Smooth muscle cell (in vitro differentiated cells): Measurements from ENCODE around the gene AHNAK2. TPM values are rescaled to one million over a fixed set of nuclear protein-coding genes. Genes with fewer than 3 reads are reported as not detected.

ENCODE experiments used
- DNase-seq: peaks from one replicate; lab custom pipeline; 2025; ENCODE audit not compliant: unreplicated experiment; lab: John Stamatoyannopoulos, UW
- H2AFZ ChIP-seq: fragments of 200-600 bp; sonication (generic); 2 replicates; pipeline ENCODE4 v1.6.0; 2016; ENCODE audit warnings: antibody characterized with exemption, low read depth, mild to moderate bottlenecking
- H3F3A ChIP-seq: fragments of 200-600 bp; sonication (generic); 2 replicates; pipeline ENCODE4 v1.6.0; 2017; ENCODE audit warnings: antibody characterized with exemption, low read depth
- H3K27ac ChIP-seq: fragments of 200-600 bp; sonication (generic); 2 replicates; pipeline ENCODE4 v1.5.1; 2016; ENCODE audit warnings: low read depth, mild to moderate bottlenecking
- H3K27me3 ChIP-seq: fragments of 200-600 bp; sonication (generic); 2 replicates; pipeline ENCODE4 v1.6.1; 2016; ENCODE audit warnings: low read depth, mild to moderate bottlenecking
- H3K36me3 ChIP-seq: fragments of 200-600 bp; sonication (generic); 2 replicates; pipeline ENCODE4 v1.5.1; 2016; ENCODE audit warnings: low read depth
- H3K4me1 ChIP-seq: fragments of 200-600 bp; sonication (generic); 2 replicates; pipeline ENCODE4 v1.5.1; 2016; ENCODE audit warnings: low read depth
- H3K4me2 ChIP-seq: fragments of 200-600 bp; sonication (generic); 2 replicates; pipeline ENCODE4 v1.6.0; 2016; ENCODE audit warnings: mild to moderate bottlenecking
- H3K4me3 ChIP-seq: fragments of 200-600 bp; sonication (generic); 2 replicates; pipeline ENCODE4 v1.5.1; 2016; ENCODE audit warnings: mild to moderate bottlenecking
- H3K79me2 ChIP-seq: fragments of 200-600 bp; sonication (generic); 2 replicates; pipeline ENCODE4 v1.6.0; 2016; ENCODE audit warnings: low read depth, mild to moderate bottlenecking
- H3K9ac ChIP-seq: fragments of 200-600 bp; sonication (generic); 2 replicates; pipeline ENCODE4 v1.6.0; 2016; ENCODE audit warnings: low read depth
- H3K9me3 ChIP-seq: fragments of 200-600 bp; sonication (generic); replicated peaks from 2 replicates; pipeline ENCODE4 v1.5.1; 2016; ENCODE audit warnings: low read depth
- H4K20me1 ChIP-seq: fragments of 200-600 bp; sonication (generic); 2 replicates; pipeline ENCODE4 v1.6.0; 2016; ENCODE audit warnings: low read depth
- CTCF ChIP-seq: fragments of 200-600 bp; sonication (generic); IDR thresholded peaks from 2 replicates; pipeline ENCODE4 v1.5.1; 2017; ENCODE audit warnings: borderline replicate concordance, mild to moderate bottlenecking, antibody characterized with exemption; ENCODE audit not compliant: insufficient read depth, poor library complexity, severe bottlenecking
- WGBS: methylation state at CpG from one replicate; pipeline ENCODE4 v1.1.7; 2016; ENCODE audit warnings: low lambda C conversion rate; 5-methylcytosine and 5-hydroxymethylcytosine counted together
- polyA plus RNA-seq: library from polyadenylated mRNA; unstranded; fragments of >200 nt; fragmentation: Nextera tagmentation; extraction: Ambion mirVana; gene quantifications from 2 replicates; pipeline ENCODE4 v1.2.1, GENCODE V29; 2016
- total RNA-seq: library from RNA; depleted of rRNA; stranded (reverse); fragments of >200 nt; gene quantifications from 2 replicates; pipeline ENCODE4 v1.2.3, GENCODE V29; 2014

The AHNAK2 gene
- total and polyA plus RNA-seq, 2 experiments from 2014 or later = 10.3 to 53.8 TPM

- Histone ChIP-seq H3K4me3 (no peak overlapping the region), H3K4me1 (no peaks in the 10 kb centered on the region), H3K9me3 (no peaks in the 10 kb centered on the region), H3K9ac (no peak overlapping the region), H3K27ac (no peak overlapping the region), H3K36me3 (no peaks in the 10 kb centered on the region), H3K4me2 (no peak overlapping the region), H3K79me2 (no peaks in the 10 kb centered on the region), H3F3A (no peaks in the 10 kb centered on the region), H2AFZ (no peak overlapping the region), H3K27me3 (peaks cover 43% of the 10 kb centered on the region), H4K20me1 (no peaks in the 10 kb centered on the region)
- TF ChIP-seq CTCF = no peak
- no peak for DNase-seq
- WGBS = 81% methylated on average over 10 of the region's 10 CpGs
These were observed 41.6 kb downstream of the AHNAK2 start for GRCh38 chr14:104936361-104937155.

DNA sequence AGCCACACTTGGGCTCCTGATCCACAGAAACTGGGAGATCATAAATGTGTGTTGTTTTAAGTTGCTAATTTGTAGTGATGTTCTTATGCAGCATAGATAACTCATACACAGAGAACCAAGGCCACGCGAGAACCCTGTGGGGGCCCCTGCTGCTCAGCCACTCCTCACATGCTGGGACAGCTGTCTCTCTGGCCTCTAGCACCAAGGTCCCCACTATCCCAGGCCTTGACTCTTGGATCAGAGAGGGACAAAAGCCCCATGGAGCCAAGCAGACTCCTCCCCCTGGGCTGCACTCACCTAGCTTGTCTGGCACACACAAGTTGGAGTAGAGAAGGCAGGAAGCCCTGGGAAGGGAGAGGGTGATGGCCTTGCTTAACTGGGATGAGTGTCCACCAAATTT lies 42.2 kb downstream of the AHNAK2 start:
- 64% methylated on average over 2 of the region's 2 CpGs for WGBS
- DNase-seq = no peak
- no peaks in the 10 kb centered on the region for H3K9me3 ChIP-seq
- no peak overlapping the region for H3K27ac ChIP-seq
- H2AFZ ChIP-seq = no peak overlapping the region
- no peaks in the 10 kb centered on the region for H3F3A ChIP-seq
- no peaks in the 10 kb centered on the region for H3K79me2 ChIP-seq
- H3K27me3 ChIP-seq = peaks cover 45% of the 10 kb centered on the region
- no peak overlapping the region for H3K9ac ChIP-seq
- H3K4me3 ChIP-seq = no peak overlapping the region
- H3K36me3 ChIP-seq = no peaks in the 10 kb centered on the region
- TF ChIP-seq CTCF = no peak
- H3K4me1 ChIP-seq = no peaks in the 10 kb centered on the region
- H3K4me2 ChIP-seq = no peak overlapping the region
- H4K20me1 ChIP-seq = no peaks in the 10 kb centered on the region

- H3F3A ChIP-seq = no peaks in the 10 kb centered on the region
- peaks cover 45% of the 10 kb centered on the region for H3K27me3 ChIP-seq
- no peak overlapping the region for H3K4me3 ChIP-seq
- no peaks in the 10 kb centered on the region for H3K79me2 ChIP-seq
- H3K36me3 ChIP-seq = no peaks in the 10 kb centered on the region
- H3K27ac ChIP-seq = no peak overlapping the region
- WGBS = 78% methylated on average over 3 of the region's 3 CpGs
- H3K9ac ChIP-seq = no peak overlapping the region
- no peaks in the 10 kb centered on the region for H4K20me1 ChIP-seq
- DNase-seq = no peak
- TF ChIP-seq CTCF = no peak
- no peaks in the 10 kb centered on the region for H3K9me3 ChIP-seq
- H3K4me1 ChIP-seq = no peaks in the 10 kb centered on the region
- no peak overlapping the region for H3K4me2 ChIP-seq
- no peak overlapping the region for H2AFZ ChIP-seq
These were observed 43.0 kb downstream of the AHNAK2 start for GRCh38 chr14:104935026-104935650.
